Stimulated activated effector memory CD8-positive, alpha-beta T cell treated with anti-CD3 and anti-CD28 coated beads, Interleukin-12 subunit alpha, Interleukin-12 subunit beta, amount 100 ng/mL, for 72 hours (primary cell): ENCODE results near the gene GSG1L2.

Source experiments
- ATAC-seq: fragments of 150-1000 bp; cut with Tn5 transposase; 2 replicates; pipeline ENCODE4 v1.10.0; 2021
- DNase-seq, 2 donors: peaks; one replicate each; pipeline ENCODE4 v3.0.0; 2021 to 2022; ENCODE audit warnings: low spot score in 2 of 2
- H3K27ac Mint-ChIP-seq: one replicate; pipeline ENCODE4 v1.8.0; 2022; ENCODE audit warnings: mild to moderate bottlenecking, mixed read lengths
- H3K36me3 Mint-ChIP-seq: one replicate; pipeline ENCODE4 v1.8.0; 2022; ENCODE audit warnings: mild to moderate bottlenecking, mixed read lengths
- H3K4me1 Mint-ChIP-seq: one replicate; pipeline ENCODE4 v1.8.0; 2022; ENCODE audit warnings: mixed read lengths
- H3K4me3 Mint-ChIP-seq: one replicate; pipeline ENCODE4 v1.8.0; 2022; ENCODE audit warnings: mild to moderate bottlenecking, mixed read lengths
- H3K9me3 Mint-ChIP-seq: one replicate; pipeline ENCODE4 v1.8.0; 2022; ENCODE audit warnings: mixed read lengths

The GSG1L2 gene

GRCh38 chr17:9811086-9811485 lies 10.8 kb downstream of the GSG1L2 start:
- Mint-ChIP-seq H3K27ac (no peak overlapping the region), H3K4me3 (no peak overlapping the region), H3K9me3 (no peaks in the 10 kb centered on the region), H3K4me1 (peaks cover under 1% of the 10 kb centered on the region), H3K36me3 (no peaks in the 10 kb centered on the region)
- DNase-seq (no peak), ATAC-seq (no peak)

GRCh38 chr17:9810100-9810949 lies 11.6 kb downstream of the GSG1L2 start:
- H3K27ac Mint-ChIP-seq: no peak overlapping the region
- ATAC-seq (no peak), DNase-seq (no peak)
- H3K4me1 Mint-ChIP-seq: no peaks in the 10 kb centered on the region
- H3K36me3 Mint-ChIP-seq: no peaks in the 10 kb centered on the region
- no peak overlapping the region for H3K4me3 Mint-ChIP-seq
- no peaks in the 10 kb centered on the region for H3K9me3 Mint-ChIP-seq

GRCh38 chr17:9809409-9809808 lies 12.5 kb downstream of the GSG1L2 start:
- DNase-seq: no peak
- Mint-ChIP-seq H3K9me3 (no peaks in the 10 kb centered on the region), H3K4me3 (no peak overlapping the region), H3K36me3 (no peaks in the 10 kb centered on the region), H3K27ac (no peak overlapping the region), H3K4me1 (no peaks in the 10 kb centered on the region)
- ATAC-seq: no peak

GRCh38 chr17:9806699-9807098 lies 15.2 kb downstream of the GSG1L2 start:
- Mint-ChIP-seq H3K27ac (no peak overlapping the region), H3K36me3 (no peaks in the 10 kb centered on the region), H3K4me1 (no peaks in the 10 kb centered on the region), H3K9me3 (no peaks in the 10 kb centered on the region), H3K4me3 (no peak overlapping the region)
- ATAC-seq: no peak
- DNase-seq: no peak

GRCh38 chr17:9805769-9806168 lies 16.1 kb downstream of the GSG1L2 start:
- Mint-ChIP-seq H3K4me3 (no peak overlapping the region), H3K4me1 (no peaks in the 10 kb centered on the region), H3K9me3 (no peaks in the 10 kb centered on the region), H3K27ac (no peak overlapping the region), H3K36me3 (no peaks in the 10 kb centered on the region)
- no peak for DNase-seq
- ATAC-seq: no peak

- H3K27ac Mint-ChIP-seq: no peak overlapping the region
- H3K36me3 Mint-ChIP-seq: no peaks in the 10 kb centered on the region
- H3K4me3 Mint-ChIP-seq: no peak overlapping the region
- ATAC-seq (no peak), DNase-seq (no peak)
- H3K4me1 Mint-ChIP-seq: no peaks in the 10 kb centered on the region
- H3K9me3 Mint-ChIP-seq: no peaks in the 10 kb centered on the region
These were observed 19.2 kb downstream of the GSG1L2 start for GRCh38 chr17:9802697-9803096.

GRCh38 chr17:9802294-9802693 lies 19.6 kb downstream of the GSG1L2 start:
- Mint-ChIP-seq H3K27ac (no peak overlapping the region), H3K4me3 (no peak overlapping the region), H3K4me1 (no peaks in the 10 kb centered on the region), H3K9me3 (no peaks in the 10 kb centered on the region), H3K36me3 (no peaks in the 10 kb centered on the region)
- ATAC-seq (no peak), DNase-seq (no peak)

GRCh38 chr17:9801505-9801904 lies 20.4 kb downstream of the GSG1L2 start:
- DNase-seq: no peak
- H3K27ac Mint-ChIP-seq: no peak overlapping the region

GRCh38 chr17:9798724-9799123 lies 23.2 kb downstream of the GSG1L2 start:
- H3K36me3 Mint-ChIP-seq: no peaks in the 10 kb centered on the region
- no peak for DNase-seq
- H3K27ac Mint-ChIP-seq: no peak overlapping the region
- no peaks in the 10 kb centered on the region for H3K9me3 Mint-ChIP-seq
- H3K4me3 Mint-ChIP-seq: no peak overlapping the region
- ATAC-seq: no peak
- H3K4me1 Mint-ChIP-seq: no peaks in the 10 kb centered on the region

More at GRCh38 chr17:9801505-9801904, 20.4 kb downstream of the GSG1L2 start:
- no peak overlapping the region for H3K4me3 Mint-ChIP-seq
- no peaks in the 10 kb centered on the region for H3K9me3 Mint-ChIP-seq
- H3K4me1 Mint-ChIP-seq: no peaks in the 10 kb centered on the region
- no peak for ATAC-seq
- no peaks in the 10 kb centered on the region for H3K36me3 Mint-ChIP-seq

- H3K4me1 Mint-ChIP-seq: no peaks in the 10 kb centered on the region
- H3K27ac Mint-ChIP-seq: no peak overlapping the region
- H3K4me3 Mint-ChIP-seq: no peak overlapping the region
- no peaks in the 10 kb centered on the region for H3K9me3 Mint-ChIP-seq
- no peaks in the 10 kb centered on the region for H3K36me3 Mint-ChIP-seq
- DNase-seq (no peak), ATAC-seq (no peak)
These were observed 23.9 kb downstream of the GSG1L2 start for GRCh38 chr17:9798008-9798407.

- ATAC-seq (no peak), DNase-seq (no peak)
- Mint-ChIP-seq H3K27ac (no peak overlapping the region), H3K4me3 (no peak overlapping the region), H3K36me3 (no peaks in the 10 kb centered on the region), H3K4me1 (no peaks in the 10 kb centered on the region), H3K9me3 (no peaks in the 10 kb centered on the region)
These were observed 29.6 kb downstream of the GSG1L2 start for GRCh38 chr17:9792181-9792840.

- H3K9me3 Mint-ChIP-seq: no peaks in the 10 kb centered on the region
- H3K36me3 Mint-ChIP-seq: no peaks in the 10 kb centered on the region
- H3K4me1 Mint-ChIP-seq: no peaks in the 10 kb centered on the region
- DNase-seq (no peak), ATAC-seq (no peak)
- H3K27ac Mint-ChIP-seq: no peak within 1 kb of the TSS
- H3K4me3 Mint-ChIP-seq: no peak within 1 kb of the TSS
These were observed 30.7 kb downstream of the GSG1L2 start, which contains the start of gene DHRS7C for GRCh38 chr17:9790889-9791876. DHRS7C (minus strand) TSS chr17:9791592; CDS start chr17:9791284, 308 bp downstream.

GRCh38 chr17:9790316-9790715 lies 31.6 kb downstream of the GSG1L2 start:
- no peaks in the 10 kb centered on the region for H3K36me3 Mint-ChIP-seq
- H3K4me3 Mint-ChIP-seq: no peak overlapping the region
- no peaks in the 10 kb centered on the region for H3K9me3 Mint-ChIP-seq
- no peak for ATAC-seq
- no peaks in the 10 kb centered on the region for H3K4me1 Mint-ChIP-seq
- no peak for DNase-seq
- H3K27ac Mint-ChIP-seq: no peak overlapping the region

GRCh38 chr17:9788601-9789000 lies 33.3 kb downstream of the GSG1L2 start:
- DNase-seq (no peak), ATAC-seq (no peak)
- Mint-ChIP-seq H3K4me1 (no peaks in the 10 kb centered on the region), H3K27ac (no peak overlapping the region), H3K4me3 (no peak overlapping the region), H3K36me3 (no peaks in the 10 kb centered on the region), H3K9me3 (no peaks in the 10 kb centered on the region)

- H3K4me3 Mint-ChIP-seq: no peak overlapping the region
- H3K9me3 Mint-ChIP-seq: no peaks in the 10 kb centered on the region
- no peaks in the 10 kb centered on the region for H3K36me3 Mint-ChIP-seq
- DNase-seq: no peak
- H3K27ac Mint-ChIP-seq: no peak overlapping the region
- H3K4me1 Mint-ChIP-seq: no peaks in the 10 kb centered on the region
- ATAC-seq: no peak
These were observed 37.3 kb downstream of the GSG1L2 start for GRCh38 chr17:9784544-9784943.
